ENCODE measurements around the gene TBX3. TPM values are rescaled to one million over a fixed set of nuclear protein-coding genes. Genes with fewer than 3 reads are reported as not detected.

The TBX3 gene
- total and polyA plus RNA-seq, 2 donors from 2014 or later: 10.5 to 18.0 TPM

GRCh38 chr12:114682106-114682784 lies 1.7 kb downstream of the TBX3 start:
- Histone ChIP-seq H3K9me3 (ENCODE audit: control insufficient read depth in 2 of 3, insufficient read depth in 1 of 3, low read length in 3 of 3) (no peaks in the 10 kb centered on the region), H3K27ac (ENCODE audit: low read depth in 2 of 2, low read length in 2 of 2) (peak overlapping the region; percentile 22 to 85), H3K27me3 (ENCODE audit: control insufficient read depth, insufficient read depth, low read length) (peaks cover 11% of the 10 kb centered on the region), H3K4me3 (ENCODE audit: low read length in 3 of 3) (peak overlapping the region; percentile 62 to 78 (median 74)), H3K9ac (ENCODE audit: low read length in 3 of 3) (peak overlapping the region; percentile 43 to 76 (median 50)), H3K36me3 (ENCODE audit: control insufficient read depth in 2 of 3, insufficient read depth in 3 of 3, low read length in 3 of 3) (peaks cover 0 to 4% (median 0%) of the 10 kb centered on the region in 3 donors), H3K4me1 (ENCODE audit: control insufficient read depth in 2 of 3, insufficient read depth in 2 of 3, low read depth in 1 of 3, low read length in 3 of 3) (peaks cover 0 to 5% (median 0%) of the 10 kb centered on the region in 3 donors)
- TF ChIP-seq CTCF (IDR thresholded peaks at IDR 0.05; ENCODE audit: borderline replicate concordance, extremely low read depth, insufficient read depth): no peak
- intact Hi-C loops (cut with DNase I): no loop called here
- FAIRE-seq (no peak), DNase-seq (peak in 1 of 5 donors; percentile 8)

- Histone ChIP-seq H3K36me3 (ENCODE audit: control insufficient read depth in 2 of 3, insufficient read depth in 3 of 3, low read length in 3 of 3) (peaks cover 0 to 4% (median 3%) of the 10 kb centered on the region in 3 donors), H3K27ac (ENCODE audit: low read depth in 2 of 2, low read length in 2 of 2) (peak overlapping the region; percentile 28 to 56), H3K4me3 (ENCODE audit: low read length in 3 of 3) (peak overlapping the region; percentile 62 to 78 (median 74)), H3K27me3 (ENCODE audit: control insufficient read depth, insufficient read depth, low read length) (peaks cover 6% of the 10 kb centered on the region), H3K9me3 (ENCODE audit: control insufficient read depth in 2 of 3, insufficient read depth in 1 of 3, low read length in 3 of 3) (no peaks in the 10 kb centered on the region), H3K9ac (ENCODE audit: low read length in 3 of 3) (peak overlapping the region; percentile 43 to 76 (median 45)), H3K4me1 (ENCODE audit: control insufficient read depth in 2 of 3, insufficient read depth in 2 of 3, low read depth in 1 of 3, low read length in 3 of 3) (peaks cover 0 to 5% (median 0%) of the 10 kb centered on the region in 3 donors)
- intact Hi-C loops (cut with DNase I): no loop called here
- DNase-seq (peak in 1 of 5 donors; percentile 24), FAIRE-seq (no peak)
- TF ChIP-seq CTCF (IDR thresholded peaks at IDR 0.05; ENCODE audit: borderline replicate concordance, extremely low read depth, insufficient read depth): no peak
Observed at GRCh38 chr12:114681116-114681871, 2.7 kb downstream of the TBX3 start.

- intact Hi-C loops (cut with DNase I): no loop called here
- H3K27me3 ChIP-seq (ENCODE audit: control insufficient read depth, insufficient read depth, low read length): peaks cover 6% of the 10 kb centered on the region
- FAIRE-seq: no peak
Observed at GRCh38 chr12:114680604-114681069, 3.3 kb downstream of the TBX3 start.

More at GRCh38 chr12:114680604-114681069, 3.3 kb downstream of the TBX3 start:
- H3K27ac ChIP-seq (ENCODE audit: low read depth in 2 of 2, low read length in 2 of 2): peak overlapping the region; percentile 28 to 56
- peak overlapping the region; percentile 43 to 76 (median 44) for H3K9ac ChIP-seq (ENCODE audit: low read length in 3 of 3)
- H3K4me3 ChIP-seq (ENCODE audit: low read length in 3 of 3): peak overlapping the region; percentile 62 to 78 (median 74)
- DNase-seq: peak in 2 of 5 donors; percentile 27 to 33
- no peaks in the 10 kb centered on the region for H3K9me3 ChIP-seq (ENCODE audit: control insufficient read depth in 2 of 3, insufficient read depth in 1 of 3, low read length in 3 of 3)
- peaks cover 0 to 5% (median 0%) of the 10 kb centered on the region in 3 donors for H3K4me1 ChIP-seq (ENCODE audit: control insufficient read depth in 2 of 3, insufficient read depth in 2 of 3, low read depth in 1 of 3, low read length in 3 of 3)
- TF ChIP-seq CTCF (IDR thresholded peaks at IDR 0.05; ENCODE audit: borderline replicate concordance, extremely low read depth, insufficient read depth): no peak
- peaks cover 0 to 9% (median 4%) of the 10 kb centered on the region in 3 donors for H3K36me3 ChIP-seq (ENCODE audit: control insufficient read depth in 2 of 3, insufficient read depth in 3 of 3, low read length in 3 of 3)
